ENCODE measurements around the gene CD7.

CD7 gene

GRCh38 chr17:82328994-82329507, 11.6 kb upstream of the CD7 start:
- Mint-ChIP-seq H3K27me3 (peaks cover 44% of the 10 kb centered on the region), H3K4me3 (no peak overlapping the region), H3K36me3 (no peaks in the 10 kb centered on the region), H3K9me3 (no peaks in the 10 kb centered on the region), H3K4me1 (peaks cover 21% of the 10 kb centered on the region), H3K27ac (no peak overlapping the region)
- CTCF ChIA-PET: interaction anchor here (2.0 kb wide), 1 partner anchor 8 kb away, joined by 7 read pairs; no protein-coding TSS in a partner anchor
- DNase-seq: no peak

DNA sequence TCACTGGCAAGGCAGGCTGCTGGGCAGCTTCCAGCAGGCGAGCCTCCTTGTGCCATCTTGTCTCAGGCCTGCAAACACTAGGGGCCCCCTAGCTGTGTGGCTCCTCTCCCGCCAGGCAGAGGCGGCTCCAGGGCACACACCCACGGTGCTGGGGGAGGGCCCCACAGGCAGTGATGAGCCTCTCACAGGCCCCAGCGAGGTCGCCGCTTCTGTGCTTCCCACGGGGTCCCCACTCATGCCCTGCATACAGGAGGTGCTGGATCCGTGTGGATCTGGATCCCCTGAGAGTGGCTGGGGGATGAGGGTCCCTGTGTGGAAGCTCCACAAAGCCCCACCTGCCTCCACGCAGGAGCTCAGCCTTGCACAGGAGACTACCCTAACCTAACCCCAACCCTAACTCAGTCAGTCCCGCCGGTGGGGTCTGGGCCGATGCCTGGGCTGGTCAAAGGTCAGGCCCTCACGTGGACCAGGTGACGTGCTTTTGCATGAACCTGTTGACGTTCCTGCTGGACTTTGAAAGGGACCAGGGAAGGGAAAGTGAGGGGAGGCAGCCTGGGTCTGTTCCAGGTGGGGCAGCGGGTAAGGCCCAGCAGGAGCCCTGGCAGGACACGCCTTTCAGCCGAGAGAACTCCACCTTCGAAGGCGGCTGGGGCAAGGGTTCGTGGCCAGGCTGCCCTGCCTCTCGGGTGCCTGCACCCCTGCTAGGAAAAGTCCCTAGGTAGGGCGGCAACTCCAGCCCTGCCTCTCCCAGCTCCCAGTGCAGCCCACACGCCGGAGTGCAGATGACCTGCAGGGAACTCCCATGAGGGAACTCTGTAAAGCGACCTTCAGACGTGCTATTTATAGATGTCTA, 11.0 kb upstream of the CD7 start:
- H3K27ac Mint-ChIP-seq: no peak overlapping the region
- no peaks in the 10 kb centered on the region for H3K9me3 Mint-ChIP-seq
- H3K4me3 Mint-ChIP-seq: no peak overlapping the region
- H3K4me1 Mint-ChIP-seq: peaks cover 17% of the 10 kb centered on the region
- DNase-seq: no peak
- peaks cover 39% of the 10 kb centered on the region for H3K27me3 Mint-ChIP-seq
- CTCF ChIA-PET: no interaction called here
- no peaks in the 10 kb centered on the region for H3K36me3 Mint-ChIP-seq

DNA sequence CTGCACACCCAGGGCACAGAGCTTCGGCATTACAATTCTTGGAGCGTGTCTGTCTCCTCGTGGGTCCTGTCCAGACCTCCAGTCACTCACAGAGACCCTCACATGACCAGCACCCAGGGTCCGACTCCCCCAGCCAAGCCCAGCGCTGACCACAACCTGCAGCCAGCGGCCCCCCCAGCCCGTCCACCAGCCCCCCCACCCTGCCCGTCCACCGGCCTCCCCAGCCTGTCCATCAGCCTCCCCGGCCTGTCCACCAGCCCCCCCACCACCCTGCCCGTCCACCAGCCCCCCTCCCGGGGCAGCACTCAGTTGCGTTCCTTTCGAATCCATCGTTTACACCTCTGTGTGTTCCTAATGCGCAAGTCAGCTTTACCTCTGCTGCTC, 10.3 kb upstream of the CD7 start:
- H3K9me3 Mint-ChIP-seq: no peaks in the 10 kb centered on the region
- no peaks in the 10 kb centered on the region for H3K36me3 Mint-ChIP-seq
- H3K4me1 Mint-ChIP-seq: peaks cover 11% of the 10 kb centered on the region
- CTCF ChIA-PET: no interaction called here
- peaks cover 33% of the 10 kb centered on the region for H3K27me3 Mint-ChIP-seq
- no peak overlapping the region for H3K27ac Mint-ChIP-seq
- H3K4me3 Mint-ChIP-seq: no peak overlapping the region
- DNase-seq: no peak

DNA sequence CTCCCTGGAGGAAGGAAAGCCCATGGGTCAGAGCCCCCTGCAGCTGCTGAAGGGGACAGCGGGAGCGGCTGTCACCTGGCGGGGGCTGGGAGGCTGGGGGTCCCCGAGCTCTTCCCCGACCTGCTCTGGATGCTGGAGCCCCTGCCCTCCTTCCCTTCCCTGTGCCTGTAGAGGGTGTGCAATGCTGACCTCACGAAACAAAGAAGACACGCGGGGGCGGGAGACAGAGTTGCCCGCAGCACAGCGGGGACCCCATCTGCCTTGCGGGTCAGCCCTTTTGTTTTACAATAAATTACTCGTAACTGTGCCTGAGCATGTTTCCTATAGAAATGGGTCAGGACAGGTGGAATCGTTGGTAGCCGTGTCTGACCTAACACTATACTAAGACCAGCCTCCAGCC, 9.9 kb upstream of the CD7 start:
- H3K9me3 Mint-ChIP-seq: no peaks in the 10 kb centered on the region

DNA sequence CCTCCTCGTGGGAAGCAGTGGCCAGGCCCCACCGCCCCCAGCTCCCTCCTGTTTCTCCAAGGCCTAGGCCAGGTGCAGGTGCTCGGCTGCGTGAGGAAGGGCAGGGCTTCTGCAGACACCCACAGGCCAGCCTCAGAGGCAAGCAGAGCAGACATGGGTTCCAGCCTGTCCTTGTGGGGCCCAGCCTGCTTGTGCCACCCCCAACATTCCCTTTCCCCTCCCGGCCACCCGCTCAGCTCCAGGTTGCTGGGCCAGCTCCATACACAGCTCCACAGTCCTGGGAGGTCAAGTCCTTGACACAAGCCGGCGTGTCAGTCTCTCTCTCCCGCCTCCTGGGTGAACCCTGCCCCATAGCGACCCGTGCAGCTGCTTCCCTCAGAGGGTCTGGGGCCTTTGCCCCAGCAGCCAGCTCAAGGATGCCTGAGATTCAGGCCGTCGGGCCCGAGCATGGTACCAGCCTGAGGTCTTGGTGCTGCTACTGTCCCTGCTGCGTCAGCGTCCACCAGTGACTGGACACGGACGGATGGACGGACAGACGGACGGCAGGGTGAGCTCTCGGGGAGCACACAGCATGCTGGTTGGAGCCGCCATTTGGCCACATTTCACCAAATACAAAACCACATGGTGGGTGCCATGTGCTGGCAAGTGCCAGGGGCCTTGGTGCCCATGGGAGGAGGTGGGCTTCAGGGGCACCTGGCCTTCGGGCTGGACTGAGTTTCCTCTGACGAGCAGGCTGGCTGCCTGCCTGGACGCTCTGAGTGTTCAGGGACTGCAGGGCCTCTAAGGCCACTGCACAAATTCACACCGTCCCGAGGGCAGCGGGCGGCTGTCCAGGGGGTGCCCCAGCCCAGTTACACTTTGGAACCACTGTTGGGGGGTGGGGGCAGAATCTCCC, 8.1 kb upstream of the CD7 start:
- CTCF ChIA-PET: interaction anchor here (1.3 to 2.4 kb wide), 2 partner anchors 26 to 28 kb away, joined by 3 to 12 read pairs; no protein-coding TSS in a partner anchor
- DNase-seq: no peak
- Mint-ChIP-seq H3K36me3 (no peaks in the 10 kb centered on the region), H3K4me3 (no peak overlapping the region), H3K27ac (no peak overlapping the region), H3K9me3 (no peaks in the 10 kb centered on the region), H3K4me1 (peaks cover 14% of the 10 kb centered on the region), H3K27me3 (peaks cover 14% of the 10 kb centered on the region)

More for the DNA sequence above, 9.9 kb upstream of the CD7 start:
- CTCF ChIA-PET: no interaction called here
- H3K36me3 Mint-ChIP-seq: no peaks in the 10 kb centered on the region
- peaks cover 8% of the 10 kb centered on the region for H3K4me1 Mint-ChIP-seq
- no peak for DNase-seq
- H3K27me3 Mint-ChIP-seq: peaks cover 28% of the 10 kb centered on the region
- no peak overlapping the region for H3K4me3 Mint-ChIP-seq
- H3K27ac Mint-ChIP-seq: no peak overlapping the region

DNA sequence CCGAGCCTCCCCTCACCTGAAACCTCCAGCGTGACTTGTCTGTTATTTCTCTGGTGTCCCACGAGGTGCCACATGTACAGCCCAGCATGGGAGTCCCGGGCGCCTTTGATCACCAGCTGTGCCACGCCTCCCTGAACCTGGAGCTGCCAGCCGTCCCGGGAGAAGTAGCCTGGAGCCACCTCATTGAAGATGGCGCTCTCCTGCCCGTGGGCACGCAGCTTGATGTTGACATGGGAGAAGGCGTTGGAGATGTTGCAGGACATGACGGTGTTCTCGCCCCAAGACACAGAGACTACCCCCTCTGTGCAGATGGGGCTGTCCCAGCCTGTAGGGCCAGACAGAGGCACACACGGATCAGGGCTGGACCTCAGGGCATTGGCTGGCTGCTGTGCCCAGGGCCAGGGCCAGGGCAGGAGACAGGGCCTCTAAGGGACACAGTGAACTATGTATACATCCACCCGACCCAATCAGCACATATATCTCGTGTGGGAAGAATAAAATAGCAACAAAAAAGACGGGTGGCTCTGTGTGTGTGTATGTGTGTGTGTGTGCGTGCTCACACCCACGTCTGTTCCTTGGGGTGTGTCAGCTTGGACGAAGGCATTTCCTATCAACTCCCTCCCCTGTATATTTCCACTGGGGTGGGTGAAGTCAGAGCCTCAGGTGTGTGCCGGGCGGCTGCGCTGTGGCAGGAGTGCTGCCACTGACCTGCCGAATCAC, 7.3 kb upstream of the CD7 start:
- Mint-ChIP-seq H3K4me3 (no peak overlapping the region), H3K27ac (peak overlapping the region; percentile 61), H3K36me3 (no peaks in the 10 kb centered on the region), H3K4me1 (peaks cover 15% of the 10 kb centered on the region), H3K27me3 (peaks cover 8% of the 10 kb centered on the region), H3K9me3 (no peaks in the 10 kb centered on the region)
- CTCF ChIA-PET: interaction anchor here (1.3 to 2.4 kb wide), 2 partner anchors 25 to 27 kb away, joined by 3 to 12 read pairs; no protein-coding TSS in a partner anchor
- DNase-seq: no peak

- CTCF ChIA-PET: interaction anchor here (1.3 to 2.4 kb wide), 2 partner anchors 24 to 26 kb away, joined by 3 to 12 read pairs; no protein-coding TSS in a partner anchor
- Mint-ChIP-seq H3K36me3 (no peaks in the 10 kb centered on the region), H3K4me1 (peaks cover 15% of the 10 kb centered on the region), H3K27me3 (peaks cover 8% of the 10 kb centered on the region), H3K9me3 (no peaks in the 10 kb centered on the region), H3K4me3 (no peak overlapping the region), H3K27ac (no peak overlapping the region)
- no peak for DNase-seq
These were observed 6.3 kb upstream of the CD7 start for GRCh38 chr17:82323514-82324234.

- CTCF ChIA-PET: interaction anchor here (0.8 to 2.4 kb wide), 8 partner anchors 19 to 87 kb away, joined by 3 to 55 read pairs (median 4); no protein-coding TSS in a partner anchor
- H3K9me3 Mint-ChIP-seq: no peaks in the 10 kb centered on the region
- H3K27ac Mint-ChIP-seq: no peak overlapping the region
- DNase-seq: no peak
- no peaks in the 10 kb centered on the region for H3K36me3 Mint-ChIP-seq
- peaks cover 15% of the 10 kb centered on the region for H3K4me1 Mint-ChIP-seq
- H3K4me3 Mint-ChIP-seq: no peak overlapping the region
- H3K27me3 Mint-ChIP-seq: peaks cover 8% of the 10 kb centered on the region
These were observed 5.4 kb upstream of the CD7 start for GRCh38 chr17:82322526-82323453.

DNA sequence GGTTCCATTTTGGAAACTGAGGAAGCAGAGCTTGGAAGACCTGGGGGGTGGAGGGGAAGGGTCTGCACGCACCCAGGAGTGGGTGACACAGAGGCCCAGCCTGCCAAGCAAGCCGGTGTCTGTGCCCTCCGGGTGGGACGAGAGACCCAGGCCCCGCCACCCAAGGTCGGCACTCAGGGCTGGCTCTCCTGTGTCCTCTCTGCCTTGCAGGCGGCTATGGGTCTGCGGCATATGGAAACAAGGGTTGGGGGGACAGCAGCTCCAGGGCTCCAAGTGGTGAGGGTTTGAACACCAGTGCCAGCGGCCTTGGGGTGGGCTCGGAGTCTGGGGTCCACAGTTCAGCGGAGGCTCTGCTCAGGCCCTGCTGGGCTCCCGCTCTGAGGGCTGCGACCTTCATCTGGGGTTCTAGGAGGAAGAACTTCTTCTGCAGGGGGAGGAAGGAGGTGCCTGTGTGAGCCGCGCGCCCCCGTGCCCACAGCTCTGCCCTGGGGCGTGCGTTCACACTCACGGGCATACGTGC, 4.6 kb upstream of the CD7 start:
- Mint-ChIP-seq H3K27ac (peak overlapping the region; percentile 11), H3K27me3 (peaks cover 8% of the 10 kb centered on the region), H3K9me3 (no peaks in the 10 kb centered on the region), H3K4me1 (peaks cover 15% of the 10 kb centered on the region), H3K4me3 (peak overlapping the region; percentile 28), H3K36me3 (peaks cover 2% of the 10 kb centered on the region)
- CTCF ChIA-PET: interaction anchor here (0.8 to 2.4 kb wide), 8 partner anchors 18 to 86 kb away, joined by 3 to 55 read pairs (median 4); no protein-coding TSS in a partner anchor
- DNase-seq: no peak

DNA sequence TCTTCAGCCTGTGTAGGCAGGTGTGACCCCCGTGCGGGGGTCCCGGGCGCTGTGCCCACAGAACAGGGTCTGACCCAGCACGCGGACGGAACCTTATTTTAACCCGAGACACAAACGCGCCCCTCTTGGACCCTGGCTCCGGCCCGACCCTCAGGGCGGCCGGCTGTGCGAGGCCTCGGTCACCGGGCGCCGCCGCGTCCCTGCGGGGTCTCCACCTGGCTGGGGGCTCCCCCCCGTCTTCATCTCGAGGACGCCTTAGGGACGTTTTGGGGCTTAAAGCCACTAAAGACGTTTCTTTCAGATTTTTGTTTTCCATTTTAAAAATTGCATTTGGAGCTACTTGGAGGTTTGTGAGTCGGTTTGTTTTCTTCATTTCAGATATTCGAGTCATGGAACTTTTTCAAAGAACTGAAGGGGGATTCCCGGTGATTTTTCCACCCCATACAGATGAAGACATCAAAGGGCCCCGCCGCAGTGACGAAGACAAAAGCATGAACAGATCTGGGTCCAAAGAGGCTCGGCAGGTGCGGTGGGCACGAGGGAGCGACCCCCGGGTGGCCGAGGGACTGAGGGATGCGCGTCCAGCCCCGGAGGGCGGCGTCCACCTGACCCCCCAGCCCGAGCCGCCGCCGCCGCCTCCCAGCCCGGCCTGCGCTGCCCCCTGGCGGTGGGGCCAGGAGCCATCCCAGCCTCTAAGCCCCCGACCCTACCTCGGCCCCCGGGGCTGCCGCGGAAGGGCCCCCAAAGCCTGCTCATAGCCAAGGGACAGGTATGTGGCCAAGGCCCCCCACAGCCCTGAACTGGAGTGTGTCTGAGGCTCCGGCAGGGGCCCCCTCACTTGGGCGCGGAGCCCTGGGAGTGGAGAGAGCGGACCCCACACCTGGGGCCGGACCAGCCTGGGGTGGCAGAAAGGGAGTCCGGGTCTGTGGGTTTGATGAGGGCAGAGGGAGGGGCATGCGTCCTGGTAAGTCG, 3.8 kb upstream of the CD7 start:
- CTCF ChIA-PET: interaction anchor here (0.6 to 2.4 kb wide), 13 partner anchors 9 to 86 kb away, joined by 3 to 55 read pairs (median 4); no protein-coding TSS in a partner anchor
- peaks cover 8% of the 10 kb centered on the region for H3K27me3 Mint-ChIP-seq
- H3K4me3 Mint-ChIP-seq: peak overlapping the region; percentile 66
- peaks cover 15% of the 10 kb centered on the region for H3K4me1 Mint-ChIP-seq
- peak; percentile 82 for DNase-seq
- peaks cover 2% of the 10 kb centered on the region for H3K36me3 Mint-ChIP-seq
- H3K9me3 Mint-ChIP-seq: no peaks in the 10 kb centered on the region
- H3K27ac Mint-ChIP-seq: peak overlapping the region; percentile 70

- H3K27ac Mint-ChIP-seq: no peak overlapping the region
- DNase-seq: no peak
- peaks cover 22% of the 10 kb centered on the region for H3K4me1 Mint-ChIP-seq
- peaks cover 8% of the 10 kb centered on the region for H3K27me3 Mint-ChIP-seq
- CTCF ChIA-PET: interaction anchor here (0.6 to 2.4 kb wide), 7 partner anchors 9 to 85 kb away, joined by 3 to 55 read pairs (median 7); no protein-coding TSS in a partner anchor
- H3K9me3 Mint-ChIP-seq: no peaks in the 10 kb centered on the region
- H3K36me3 Mint-ChIP-seq: peaks cover 7% of the 10 kb centered on the region
- no peak overlapping the region for H3K4me3 Mint-ChIP-seq
These were observed 2.9 kb upstream of the CD7 start for GRCh38 chr17:82320140-82320840.

Data from activated naive CD4-positive, alpha-beta T cell treated with anti-CD3 and anti-CD28 coated beads, Interleukin-2, amount 10 ng/mL, durations not matched to agents 7 days and 5 days (primary cell).